ENCODE measurements around the gene C19orf38.

DNA sequence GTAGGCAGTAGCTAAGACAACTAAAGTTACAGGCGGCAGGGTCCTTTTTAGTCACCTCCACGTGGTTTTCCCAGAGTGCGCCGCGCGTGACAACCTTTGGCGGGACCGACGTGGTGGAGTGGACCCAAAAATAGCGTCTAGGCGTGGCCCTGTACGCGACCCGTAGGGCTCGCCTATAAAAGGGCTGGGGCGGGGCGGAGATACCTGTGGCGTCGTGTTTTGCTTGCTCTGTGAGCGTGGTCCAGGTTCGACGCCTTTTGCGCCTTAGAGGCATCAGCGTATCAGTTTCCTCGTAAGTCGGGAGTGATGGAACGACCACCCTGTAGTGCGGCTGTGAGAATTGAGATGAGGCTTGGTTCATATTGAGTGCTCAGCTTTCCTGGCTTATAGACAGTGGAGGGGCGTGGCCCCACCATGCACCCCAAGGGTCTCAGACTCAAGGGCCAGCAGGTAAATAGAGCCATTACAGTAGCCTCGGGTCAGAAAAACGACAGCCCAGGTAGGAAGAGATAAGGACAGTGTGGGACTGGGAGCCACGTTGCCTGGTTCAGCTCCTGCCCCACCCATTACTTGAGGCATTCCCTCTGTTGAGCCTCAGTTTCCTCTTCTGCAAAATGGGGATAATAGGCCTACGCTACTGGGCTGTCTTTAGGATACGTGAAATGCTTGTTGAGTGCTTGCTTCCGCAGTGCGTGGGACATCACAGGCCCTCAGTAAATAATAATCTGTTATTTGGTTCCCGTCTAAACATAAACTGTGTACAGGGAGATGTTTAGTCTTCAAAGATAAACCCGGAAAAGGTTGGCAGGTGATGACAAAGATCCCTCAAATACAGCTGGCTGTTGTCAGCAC is 11.5 kb upstream of the C19orf38 start:
- TF ChIP-seq POLR2AphosphoS5 (IDR thresholded peaks at IDR 0.05): no peak
- TF ChIP-seq, protein P1, sequence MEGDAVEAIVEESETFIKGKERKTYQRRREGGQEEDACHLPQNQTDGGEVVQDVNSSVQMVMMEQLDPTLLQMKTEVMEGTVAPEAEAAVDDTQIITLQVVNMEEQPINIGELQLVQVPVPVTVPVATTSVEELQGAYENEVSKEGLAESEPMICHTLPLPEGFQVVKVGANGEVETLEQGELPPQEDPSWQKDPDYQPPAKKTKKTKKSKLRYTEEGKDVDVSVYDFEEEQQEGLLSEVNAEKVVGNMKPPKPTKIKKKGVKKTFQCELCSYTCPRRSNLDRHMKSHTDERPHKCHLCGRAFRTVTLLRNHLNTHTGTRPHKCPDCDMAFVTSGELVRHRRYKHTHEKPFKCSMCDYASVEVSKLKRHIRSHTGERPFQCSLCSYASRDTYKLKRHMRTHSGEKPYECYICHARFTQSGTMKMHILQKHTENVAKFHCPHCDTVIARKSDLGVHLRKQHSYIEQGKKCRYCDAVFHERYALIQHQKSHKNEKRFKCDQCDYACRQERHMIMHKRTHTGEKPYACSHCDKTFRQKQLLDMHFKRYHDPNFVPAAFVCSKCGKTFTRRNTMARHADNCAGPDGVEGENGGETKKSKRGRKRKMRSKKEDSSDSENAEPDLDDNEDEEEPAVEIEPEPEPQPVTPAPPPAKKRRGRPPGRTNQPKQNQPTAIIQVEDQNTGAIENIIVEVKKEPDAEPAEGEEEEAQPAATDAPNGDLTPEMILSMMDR (IDR thresholded peaks at IDR 0.05 in 8 of 11, conservative IDR thresholded peaks at IDR 0.05 in 3 of 11): peak in 1 of 11 experiments; percentile 3
- no peak for TF ChIP-seq POLR2A (IDR thresholded peaks at IDR 0.05)
